ENCODE data around the gene POLR3GL. TPM values are rescaled to one million over a fixed set of nuclear protein-coding genes. Genes with fewer than 3 reads are reported as not detected.

POLR3GL gene
- total RNA-seq, 1 donor from 2014 or later = 45.6 TPM

GRCh38 chr1:145942871-145943270 is 21.6 kb upstream of the POLR3GL start:
- Histone ChIP-seq H3K27ac (replicated peaks) (no peak overlapping the region), H3K4me3 (no peak overlapping the region), H3K4me1 (no peaks in the 10 kb centered on the region), H3K9me3 (replicated peaks) (no peaks in the 10 kb centered on the region), H3K27me3 (ENCODE audit: low read depth) (no peaks in the 10 kb centered on the region), H3K36me3 (peaks cover 74% of the 10 kb centered on the region)
- no peak for TF ChIP-seq CTCF (IDR thresholded peaks at IDR 0.05; ENCODE audit: borderline replicate concordance)
- intact Hi-C loops (cut with micrococcal nuclease) = no loop called here
- no peak for DNase-seq

DNA sequence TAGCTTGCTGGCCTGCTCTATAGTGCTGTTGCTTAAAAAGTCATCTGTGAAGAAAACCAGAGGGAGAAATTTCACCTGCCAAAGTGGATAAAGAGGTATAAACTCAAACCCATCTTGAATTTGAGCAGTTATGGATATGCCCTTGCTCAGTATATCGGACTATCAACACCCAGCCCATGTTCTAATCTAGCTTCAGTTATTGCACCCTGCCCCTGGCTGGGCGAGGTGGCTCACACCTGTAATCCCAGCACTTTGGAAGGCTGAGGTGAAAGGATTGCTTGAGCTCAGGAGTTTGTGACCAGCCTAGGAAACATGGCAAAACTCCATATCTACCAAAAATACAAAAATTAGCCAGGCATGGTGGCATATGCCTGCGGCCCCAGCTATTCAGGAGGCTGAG is 20.0 kb upstream of the POLR3GL start:
- no peaks in the 10 kb centered on the region for H3K9me3 ChIP-seq (replicated peaks)
- H3K27ac ChIP-seq (replicated peaks) = no peak overlapping the region
- H3K27me3 ChIP-seq (ENCODE audit: low read depth) = no peaks in the 10 kb centered on the region
- H3K36me3 ChIP-seq = peaks cover 67% of the 10 kb centered on the region
- peaks cover 16% of the 10 kb centered on the region for H3K4me1 ChIP-seq
- H3K4me3 ChIP-seq = no peak overlapping the region
- TF ChIP-seq CTCF (IDR thresholded peaks at IDR 0.05; ENCODE audit: borderline replicate concordance) = no peak
- DNase-seq = no peak
- intact Hi-C loops (cut with micrococcal nuclease) = no loop called here

DNA sequence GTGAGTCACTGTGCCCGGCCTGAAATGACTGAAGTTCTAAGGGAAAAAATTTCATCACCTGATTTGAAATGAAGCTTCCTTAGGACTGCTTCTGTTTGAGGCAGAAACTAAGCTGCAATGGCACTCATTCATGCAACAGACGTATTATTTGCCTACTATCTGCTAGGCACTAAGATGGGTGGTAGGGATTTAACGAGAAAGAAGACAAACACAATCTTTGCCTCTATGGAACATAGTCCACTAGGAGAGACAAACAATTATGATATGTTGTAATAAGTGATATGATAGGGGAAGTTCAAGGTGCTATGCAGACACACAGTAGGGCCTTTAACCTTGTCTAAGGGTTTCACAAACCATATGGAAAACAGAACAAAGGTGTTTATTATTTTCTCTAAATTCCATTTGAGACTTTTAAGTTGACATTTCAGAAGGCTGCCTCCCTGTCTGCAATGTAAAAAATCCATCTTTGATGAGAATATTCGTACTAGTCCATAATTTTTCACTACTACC is 18.0 kb upstream of the POLR3GL start:
- no peak for TF ChIP-seq CTCF (IDR thresholded peaks at IDR 0.05; ENCODE audit: borderline replicate concordance)
- no peak for DNase-seq
- Histone ChIP-seq H3K9me3 (replicated peaks) (no peaks in the 10 kb centered on the region), H3K27me3 (ENCODE audit: low read depth) (no peaks in the 10 kb centered on the region), H3K4me3 (no peak overlapping the region), H3K4me1 (peaks cover 36% of the 10 kb centered on the region), H3K36me3 (peaks cover 55% of the 10 kb centered on the region), H3K27ac (replicated peaks) (no peak overlapping the region)
- intact Hi-C loops (cut with micrococcal nuclease) = no loop called here

- Histone ChIP-seq H3K27me3 (ENCODE audit: low read depth) (no peaks in the 10 kb centered on the region), H3K27ac (replicated peaks) (peak overlapping the region; percentile 62), H3K36me3 (peaks cover 52% of the 10 kb centered on the region), H3K9me3 (replicated peaks) (no peaks in the 10 kb centered on the region), H3K4me3 (no peak overlapping the region), H3K4me1 (peaks cover 43% of the 10 kb centered on the region)
- DNase-seq = no peak
- TF ChIP-seq CTCF (IDR thresholded peaks at IDR 0.05; ENCODE audit: borderline replicate concordance) = no peak
- intact Hi-C loops (cut with micrococcal nuclease) = no loop called here
Observed at GRCh38 chr1:145947551-145947950, 16.9 kb upstream of the POLR3GL start.

DNA sequence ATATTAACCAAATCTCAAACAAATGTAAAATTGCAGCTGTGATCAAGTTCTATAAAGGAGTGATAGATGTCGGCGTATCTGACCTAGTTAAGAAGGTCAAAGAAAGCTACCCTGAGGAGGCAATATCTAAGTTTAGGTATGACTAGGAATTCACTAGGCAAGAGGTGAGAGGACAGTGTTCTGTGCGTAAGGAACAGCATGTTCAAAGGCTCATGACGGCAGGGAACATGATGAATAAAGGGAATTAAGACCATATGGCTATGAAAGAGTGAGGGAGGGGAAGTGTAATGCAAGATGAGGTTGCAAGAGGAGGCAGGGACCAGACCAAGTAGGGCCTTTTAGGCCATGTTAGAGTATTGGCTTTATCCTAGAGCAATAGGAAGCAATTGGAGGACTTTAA is 15.3 kb upstream of the POLR3GL start:
- intact Hi-C loops (cut with micrococcal nuclease) = no loop called here
- H3K27ac ChIP-seq (replicated peaks) = peak overlapping the region; percentile 62
- no peak for DNase-seq

More for the DNA sequence above, 15.3 kb upstream of the POLR3GL start:
- Histone ChIP-seq H3K4me1 (peaks cover 51% of the 10 kb centered on the region), H3K4me3 (no peak overlapping the region), H3K9me3 (replicated peaks) (no peaks in the 10 kb centered on the region), H3K27me3 (ENCODE audit: low read depth) (no peaks in the 10 kb centered on the region), H3K36me3 (peaks cover 36% of the 10 kb centered on the region)
- no peak for TF ChIP-seq CTCF (IDR thresholded peaks at IDR 0.05; ENCODE audit: borderline replicate concordance)
